GM12874 (cell line): ENCODE results near the gene NUDT3.

ENCODE experiments used
- CTCF ChIP-seq: IDR thresholded peaks from 2 replicates; pipeline ENCODE4 v1.5.1; 2011; ENCODE audit warnings: low read depth, mild to moderate bottlenecking, control low read depth, low read length, moderate library complexity; ENCODE audit not compliant: insufficient read depth

Gene NUDT3

GRCh38 chr6:34276191-34276590 is 116.3 kb downstream of the NUDT3 start:
- no peak for TF ChIP-seq CTCF

DNA sequence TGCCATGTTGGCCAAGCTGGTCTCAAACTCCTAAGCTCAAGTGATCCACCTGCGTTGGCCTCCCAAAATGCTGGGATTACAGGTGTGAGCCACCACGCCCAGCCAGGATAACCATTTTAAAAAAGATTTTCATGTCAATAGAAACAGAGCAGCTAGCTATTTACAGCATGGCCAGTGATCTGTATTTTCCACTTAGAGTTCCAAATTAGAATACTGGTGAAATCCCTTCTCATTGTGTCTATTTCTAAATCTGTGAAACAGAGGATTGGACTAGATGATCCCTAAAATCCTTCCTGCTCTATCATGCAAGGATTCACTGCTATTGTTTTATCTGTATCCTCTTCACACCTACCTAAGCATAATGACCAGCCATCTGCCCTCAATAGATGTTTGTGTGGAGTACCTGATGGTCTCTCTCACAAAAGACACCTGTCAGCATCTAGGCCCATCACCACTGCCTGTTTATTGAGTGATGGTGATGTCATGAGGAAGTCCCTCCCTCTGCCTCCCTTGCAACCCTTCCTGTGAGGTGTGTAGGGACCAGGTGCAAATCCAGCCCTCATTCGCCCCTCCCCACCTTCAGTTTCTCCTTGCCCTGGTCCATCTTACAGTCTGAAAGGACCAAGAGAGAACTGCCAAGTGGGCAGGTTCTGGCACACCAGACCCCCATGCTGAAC is 117.2 kb downstream of the NUDT3 start:
- no peak for TF ChIP-seq CTCF

DNA sequence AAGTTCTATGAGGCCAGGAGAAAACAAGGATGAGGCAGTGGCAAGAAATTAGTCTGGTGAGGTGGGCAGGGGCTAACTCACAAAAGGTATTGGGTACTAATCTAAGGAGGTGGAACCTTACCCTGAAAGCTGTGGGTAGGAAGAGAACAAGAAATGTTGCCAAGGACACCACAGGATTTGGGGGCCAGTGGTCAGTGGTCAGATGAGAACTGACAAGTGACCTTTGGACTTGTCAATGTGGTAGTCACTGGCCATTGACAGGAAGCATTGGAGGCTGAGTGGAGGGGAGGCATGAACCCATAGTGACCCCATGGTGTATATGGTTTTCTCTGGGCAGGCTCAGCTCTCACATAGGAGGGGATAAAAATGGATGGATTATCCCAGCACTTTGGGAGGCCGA is 118.3 kb downstream of the NUDT3 start:
- TF ChIP-seq CTCF: no peak

DNA sequence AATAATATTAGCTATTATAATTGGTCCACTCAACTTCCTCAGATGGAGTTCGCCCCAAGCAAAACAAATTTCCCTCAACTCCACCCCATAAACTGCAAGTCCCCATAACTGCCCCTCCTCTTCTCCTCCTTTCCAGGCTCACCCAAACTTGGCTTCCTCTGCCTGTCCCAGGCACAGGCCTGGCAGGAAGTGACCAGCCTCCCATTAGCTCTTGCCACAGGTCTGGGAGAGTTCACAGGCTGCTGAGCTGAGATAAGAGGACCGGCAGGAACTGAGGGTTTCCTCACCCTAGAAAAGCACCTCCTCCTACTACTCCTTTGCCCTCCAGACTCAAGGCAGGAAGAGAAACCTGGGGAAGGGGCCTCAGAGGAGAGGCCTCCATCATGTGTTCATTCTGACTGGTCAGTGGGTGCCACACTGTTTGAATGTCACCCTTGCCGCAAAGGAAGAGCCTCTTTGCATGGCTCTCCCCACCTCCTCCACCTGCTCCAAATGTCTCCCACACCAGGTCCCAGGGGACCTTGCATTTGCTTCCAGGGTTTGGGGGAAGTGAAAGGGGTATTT is 119.1 kb downstream of the NUDT3 start:
- no peak for TF ChIP-seq CTCF

DNA sequence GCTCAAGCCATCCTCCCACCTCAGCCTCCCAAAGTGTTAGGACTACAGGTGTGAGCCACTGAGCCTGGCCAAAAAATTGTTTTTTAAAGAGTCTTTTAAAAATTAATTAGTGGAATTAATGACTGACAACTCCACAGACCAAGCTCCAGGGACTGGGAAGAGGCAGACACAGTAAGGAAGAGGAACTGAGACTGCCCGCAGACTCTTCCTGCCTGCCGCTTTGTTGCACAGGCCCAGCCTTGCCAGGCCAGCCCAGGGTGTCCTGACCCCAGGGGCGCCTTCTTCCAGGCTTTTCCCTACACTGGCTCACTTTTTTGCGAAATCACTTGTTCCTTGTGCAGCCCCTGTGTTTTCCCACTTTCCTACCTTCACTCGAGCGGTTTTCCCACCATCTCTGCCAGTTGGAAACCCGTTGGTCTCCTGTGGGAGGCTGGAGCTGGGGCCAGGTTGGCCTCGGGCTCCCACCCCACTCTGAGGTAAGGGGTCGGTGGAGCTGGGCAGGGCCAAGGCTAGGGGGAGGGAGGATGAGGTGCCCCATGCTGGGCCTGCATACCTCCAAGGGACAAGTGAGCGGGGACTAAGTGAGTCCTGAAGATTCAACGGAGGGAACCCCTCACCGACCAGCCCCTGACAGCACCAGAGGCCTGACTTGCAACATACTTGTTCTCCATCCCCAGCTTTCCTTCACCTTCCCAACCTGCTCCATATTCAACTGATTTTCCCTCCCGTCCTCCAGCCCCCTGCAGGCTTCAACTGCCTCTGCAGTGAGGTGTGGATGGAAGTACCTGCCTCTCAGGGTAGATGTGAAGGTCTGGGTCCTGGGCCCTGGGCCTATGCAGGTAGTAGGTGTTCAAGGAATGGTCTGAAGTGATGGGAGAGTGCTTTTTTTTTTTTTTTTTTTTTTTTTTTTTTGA is 120.2 kb downstream of the NUDT3 start:
- TF ChIP-seq CTCF: no peak

GRCh38 chr6:34267746-34268145 is 124.7 kb downstream of the NUDT3 start:
- TF ChIP-seq CTCF: no peak

DNA sequence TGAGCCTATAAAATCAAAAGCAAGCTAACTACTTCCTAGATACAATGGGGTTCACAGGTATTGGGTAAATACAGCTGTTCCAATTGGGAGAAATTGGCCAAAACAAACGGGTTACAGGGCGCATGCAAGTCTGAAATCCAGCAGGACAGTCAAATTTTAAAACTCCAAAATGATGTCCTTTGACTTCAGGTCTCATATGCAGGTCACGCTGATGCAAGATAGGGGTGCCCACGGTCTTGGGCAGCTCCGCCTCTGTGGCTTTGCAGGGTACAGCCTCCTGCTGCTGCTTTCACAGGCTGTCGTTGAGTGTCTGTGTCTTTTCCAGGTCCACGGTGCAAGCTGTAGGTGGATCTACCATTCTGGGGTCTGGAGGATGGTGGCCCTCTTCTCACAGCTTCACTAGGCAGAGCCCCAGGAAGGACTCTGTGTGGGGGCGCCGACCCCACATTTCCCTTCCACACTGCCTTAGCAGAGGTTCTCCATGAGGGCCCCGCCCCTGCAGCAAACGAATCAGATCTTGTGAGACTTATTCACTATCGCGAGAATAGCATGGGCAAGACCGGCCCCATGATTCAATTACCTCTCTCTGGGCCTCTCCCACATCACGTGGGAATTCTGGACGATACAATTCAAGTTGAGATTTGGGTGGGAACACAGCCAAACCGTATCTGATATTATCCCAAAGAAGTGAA is 131.7 kb downstream of the NUDT3 start:
- TF ChIP-seq CTCF: no peak
